ENCODE data around the gene DOCK1.

The DOCK1 gene

DNA sequence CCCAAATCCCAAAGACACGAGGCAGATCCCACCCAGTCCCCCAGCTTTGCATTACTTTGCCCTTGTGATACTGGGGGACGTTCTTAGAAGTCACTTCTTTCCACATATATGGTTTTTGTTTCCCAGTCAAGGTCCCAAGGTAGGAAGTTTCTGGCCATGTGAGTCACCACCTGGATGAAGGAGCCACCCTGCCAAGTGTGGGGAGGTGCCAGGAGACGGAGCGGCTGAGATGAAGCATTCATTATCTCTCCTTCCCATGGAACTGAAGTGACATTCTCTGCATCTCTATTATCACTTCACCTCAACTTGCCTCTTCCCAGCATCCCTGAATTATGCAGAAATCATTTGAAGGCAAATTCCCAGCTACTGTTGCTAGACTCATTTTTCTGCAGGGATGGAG, 427.4 kb downstream of the DOCK1 start:
- H3K27me3 ChIP-seq (ENCODE audit: insufficient read depth, low read length): no peaks in the 10 kb centered on the region
- H3K4me1 ChIP-seq (ENCODE audit: insufficient read depth, low read length): peaks cover 6% of the 10 kb centered on the region

DNA sequence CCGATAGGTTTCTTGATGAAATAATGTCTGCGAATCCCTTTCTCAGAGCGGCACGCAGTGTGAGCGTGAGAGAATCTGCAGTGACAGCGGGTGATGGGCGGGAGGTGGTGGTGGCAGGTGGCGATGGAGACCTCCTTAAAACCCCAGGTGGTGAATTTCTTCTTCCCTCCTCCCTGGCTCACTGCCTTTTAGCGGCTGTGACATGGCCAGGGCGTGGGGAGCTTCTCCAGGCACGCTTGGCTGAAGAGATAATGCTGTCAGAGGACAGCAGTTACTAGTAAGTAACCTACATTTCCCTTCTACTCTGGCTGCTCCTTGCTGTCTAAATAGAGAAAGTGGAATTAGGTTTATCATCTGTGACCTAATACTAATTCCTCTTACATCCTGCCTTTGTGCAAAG, 432.6 kb downstream of the DOCK1 start:
- Histone ChIP-seq H3K27me3 (ENCODE audit: insufficient read depth, low read length) (no peaks in the 10 kb centered on the region), H3K36me3 (ENCODE audit: insufficient read depth, low read length) (no peaks in the 10 kb centered on the region), H3K4me3 (ENCODE audit: low read length) (no peak overlapping the region), H2AFZ (ENCODE audit: low read depth, low read length) (no peak overlapping the region), H3K4me1 (ENCODE audit: insufficient read depth, low read length) (peaks cover 2% of the 10 kb centered on the region), H3K9me3 (ENCODE audit: low read length) (no peaks in the 10 kb centered on the region)

More for the DNA sequence above, 427.4 kb downstream of the DOCK1 start:
- no peak overlapping the region for H2AFZ ChIP-seq (ENCODE audit: low read depth, low read length)
- no peaks in the 10 kb centered on the region for H3K9me3 ChIP-seq (ENCODE audit: low read length)
- no peaks in the 10 kb centered on the region for H3K36me3 ChIP-seq (ENCODE audit: insufficient read depth, low read length)
- H3K4me3 ChIP-seq (ENCODE audit: low read length): no peak overlapping the region

DNA sequence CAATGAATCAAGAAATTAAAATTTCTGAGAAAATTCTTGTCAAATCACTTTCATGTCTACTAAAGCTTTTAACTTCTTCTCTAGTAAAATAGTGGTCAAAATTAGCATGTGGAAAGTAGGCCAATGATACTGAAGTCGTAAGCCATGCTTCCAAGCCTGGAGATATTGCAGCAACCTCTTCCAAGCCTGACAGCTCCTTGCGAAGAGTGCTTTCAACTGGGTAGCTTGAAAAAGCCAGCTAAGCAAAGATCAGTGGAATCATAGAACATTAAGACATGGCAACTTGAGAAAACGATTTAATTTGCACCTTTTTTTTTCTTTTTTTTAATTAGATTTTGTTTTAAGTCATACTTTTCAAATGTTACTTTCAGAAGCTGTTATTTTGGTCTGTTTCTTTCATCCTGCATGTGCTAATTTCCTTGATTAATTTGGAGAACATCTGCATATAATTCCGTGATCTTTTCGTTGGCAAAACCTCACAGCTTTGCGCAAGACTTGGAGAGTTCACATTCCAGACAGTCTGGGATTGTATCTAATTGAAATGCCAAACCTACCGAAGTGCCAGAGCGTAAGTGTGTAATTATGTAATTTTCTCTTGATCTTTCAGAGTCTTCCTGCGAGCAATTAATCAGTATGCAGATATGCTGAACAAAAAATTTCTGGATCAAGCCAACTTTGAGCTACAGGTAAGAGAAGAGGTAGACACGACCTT, 433.3 kb downstream of the DOCK1 start:
- no peaks in the 10 kb centered on the region for H3K9me3 ChIP-seq (ENCODE audit: low read length)
- H3K27me3 ChIP-seq (ENCODE audit: insufficient read depth, low read length): no peaks in the 10 kb centered on the region
- H2AFZ ChIP-seq (ENCODE audit: low read depth, low read length): no peak overlapping the region

DNA sequence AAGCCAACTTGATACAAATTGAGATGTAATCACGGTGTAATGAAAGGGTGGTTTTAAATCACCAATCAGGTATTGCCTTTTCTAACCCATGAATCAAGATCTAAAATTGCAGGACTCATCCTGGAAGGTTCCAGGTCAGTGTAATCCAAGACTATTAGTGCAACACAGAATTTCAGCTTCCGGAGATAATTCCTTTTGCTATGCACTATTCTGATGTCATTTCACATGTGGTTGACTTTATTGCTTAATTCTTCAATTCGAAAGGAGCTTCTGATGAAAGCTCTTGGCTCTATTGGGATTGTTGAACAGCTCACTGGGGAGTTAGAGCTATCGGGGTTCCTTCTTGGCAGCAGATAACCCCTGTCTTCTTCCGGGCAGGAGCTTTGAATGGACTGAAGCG, 438.6 kb downstream of the DOCK1 start:
- Histone ChIP-seq H3K36me3 (ENCODE audit: insufficient read depth, low read length) (peaks cover 3% of the 10 kb centered on the region), H3K27me3 (ENCODE audit: insufficient read depth, low read length) (no peaks in the 10 kb centered on the region), H3K4me1 (ENCODE audit: insufficient read depth, low read length) (no peaks in the 10 kb centered on the region), H2AFZ (ENCODE audit: low read depth, low read length) (no peak overlapping the region), H3K4me3 (ENCODE audit: low read length) (no peak overlapping the region), H3K9me3 (ENCODE audit: low read length) (no peaks in the 10 kb centered on the region)

More for the DNA sequence above, 433.3 kb downstream of the DOCK1 start:
- no peaks in the 10 kb centered on the region for H3K4me1 ChIP-seq (ENCODE audit: insufficient read depth, low read length)
- no peak overlapping the region for H3K4me3 ChIP-seq (ENCODE audit: low read length)
- H3K36me3 ChIP-seq (ENCODE audit: insufficient read depth, low read length): no peaks in the 10 kb centered on the region

DNA sequence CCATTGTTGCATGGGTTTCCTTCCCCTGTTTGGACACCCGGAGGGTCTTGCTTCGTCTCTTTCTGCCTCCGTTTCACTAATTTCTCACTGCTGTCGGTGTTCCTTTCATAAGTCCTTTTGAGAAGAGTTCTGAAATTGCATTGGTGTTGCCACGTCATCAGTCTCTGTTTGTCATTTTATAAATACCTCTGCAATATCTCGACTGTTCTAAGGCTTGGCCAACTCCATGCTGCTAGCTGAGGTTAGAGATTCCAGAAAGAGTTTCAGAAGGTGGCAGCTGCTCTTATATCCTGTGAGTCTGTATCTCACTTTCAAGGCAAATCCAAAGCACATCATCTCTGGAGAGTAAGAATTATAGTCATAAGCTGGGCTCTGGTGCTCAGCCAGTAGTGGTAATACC, 439.1 kb downstream of the DOCK1 start:
- peaks cover 3% of the 10 kb centered on the region for H3K36me3 ChIP-seq (ENCODE audit: insufficient read depth, low read length)
- H3K4me1 ChIP-seq (ENCODE audit: insufficient read depth, low read length): no peaks in the 10 kb centered on the region

DNA sequence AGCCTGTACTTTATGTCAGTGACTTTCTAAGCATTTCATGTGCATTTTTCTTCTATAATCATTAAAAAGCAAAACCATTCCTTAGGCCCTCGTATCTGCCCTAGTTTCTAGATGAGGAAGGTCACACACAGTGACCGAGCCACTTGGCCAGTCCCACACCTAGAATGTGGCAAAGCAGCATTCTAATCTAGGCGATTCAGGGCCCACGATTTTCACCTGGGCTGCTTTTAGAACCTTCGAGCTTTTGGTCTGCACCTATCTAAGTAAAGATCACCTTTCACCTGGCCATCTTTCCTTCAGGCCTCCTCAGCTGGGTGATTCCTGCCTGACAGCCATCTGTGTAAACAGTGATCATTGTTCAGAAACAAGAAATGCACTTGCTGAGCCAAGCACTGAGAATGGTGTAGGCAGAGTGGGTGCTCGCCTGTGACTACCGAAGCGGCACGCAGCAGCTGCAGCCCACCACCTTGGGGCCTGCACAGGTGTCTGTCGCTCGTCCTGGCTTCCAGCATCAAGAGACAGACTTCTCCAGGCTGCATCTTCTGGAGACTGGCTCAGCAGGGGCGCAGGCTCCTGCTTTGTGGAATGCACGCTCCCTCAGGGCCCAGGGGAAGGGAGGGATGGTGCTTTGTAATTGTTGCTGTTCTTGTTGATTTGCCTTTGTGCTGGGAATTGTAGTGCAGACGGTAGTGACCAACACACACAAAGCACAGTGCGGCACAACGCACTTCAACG, 440.2 kb downstream of the DOCK1 start:
- H3K9me3 ChIP-seq (ENCODE audit: low read length): no peaks in the 10 kb centered on the region
- H2AFZ ChIP-seq (ENCODE audit: low read depth, low read length): no peak overlapping the region
- H3K27me3 ChIP-seq (ENCODE audit: insufficient read depth, low read length): no peaks in the 10 kb centered on the region
- peaks cover 3% of the 10 kb centered on the region for H3K36me3 ChIP-seq (ENCODE audit: insufficient read depth, low read length)
- H3K4me1 ChIP-seq (ENCODE audit: insufficient read depth, low read length): no peaks in the 10 kb centered on the region
- H3K4me3 ChIP-seq (ENCODE audit: low read length): no peak overlapping the region

More for the DNA sequence above, 439.1 kb downstream of the DOCK1 start:
- Histone ChIP-seq H3K4me3 (ENCODE audit: low read length) (no peak overlapping the region), H3K9me3 (ENCODE audit: low read length) (no peaks in the 10 kb centered on the region), H3K27me3 (ENCODE audit: insufficient read depth, low read length) (no peaks in the 10 kb centered on the region), H2AFZ (ENCODE audit: low read depth, low read length) (no peak overlapping the region)

DNA sequence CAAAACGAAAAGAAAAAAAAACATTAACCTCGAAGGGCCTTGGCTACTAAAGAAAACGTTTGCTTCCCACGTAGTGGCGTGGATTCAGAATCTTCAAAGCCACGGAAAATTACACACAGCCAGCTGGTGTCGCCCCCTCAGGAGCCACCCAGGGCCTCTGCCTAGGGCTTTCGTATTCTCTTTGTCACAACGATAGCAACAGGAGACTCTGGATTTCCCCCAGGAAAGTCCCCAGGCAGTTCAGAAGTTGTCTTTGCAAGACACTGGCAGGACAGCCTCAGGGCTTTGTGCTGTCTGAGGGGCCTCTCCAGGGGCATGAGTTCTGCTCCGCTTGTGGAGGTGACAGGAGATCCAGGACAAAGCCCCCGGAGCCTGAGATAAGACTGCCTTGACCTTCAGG, 441.4 kb downstream of the DOCK1 start:
- no peaks in the 10 kb centered on the region for H3K4me1 ChIP-seq (ENCODE audit: insufficient read depth, low read length)
- H2AFZ ChIP-seq (ENCODE audit: low read depth, low read length): no peak overlapping the region
- H3K36me3 ChIP-seq (ENCODE audit: insufficient read depth, low read length): peaks cover 3% of the 10 kb centered on the region
- H3K9me3 ChIP-seq (ENCODE audit: low read length): no peaks in the 10 kb centered on the region
- no peaks in the 10 kb centered on the region for H3K27me3 ChIP-seq (ENCODE audit: insufficient read depth, low read length)
- no peak overlapping the region for H3K4me3 ChIP-seq (ENCODE audit: low read length)

DNA sequence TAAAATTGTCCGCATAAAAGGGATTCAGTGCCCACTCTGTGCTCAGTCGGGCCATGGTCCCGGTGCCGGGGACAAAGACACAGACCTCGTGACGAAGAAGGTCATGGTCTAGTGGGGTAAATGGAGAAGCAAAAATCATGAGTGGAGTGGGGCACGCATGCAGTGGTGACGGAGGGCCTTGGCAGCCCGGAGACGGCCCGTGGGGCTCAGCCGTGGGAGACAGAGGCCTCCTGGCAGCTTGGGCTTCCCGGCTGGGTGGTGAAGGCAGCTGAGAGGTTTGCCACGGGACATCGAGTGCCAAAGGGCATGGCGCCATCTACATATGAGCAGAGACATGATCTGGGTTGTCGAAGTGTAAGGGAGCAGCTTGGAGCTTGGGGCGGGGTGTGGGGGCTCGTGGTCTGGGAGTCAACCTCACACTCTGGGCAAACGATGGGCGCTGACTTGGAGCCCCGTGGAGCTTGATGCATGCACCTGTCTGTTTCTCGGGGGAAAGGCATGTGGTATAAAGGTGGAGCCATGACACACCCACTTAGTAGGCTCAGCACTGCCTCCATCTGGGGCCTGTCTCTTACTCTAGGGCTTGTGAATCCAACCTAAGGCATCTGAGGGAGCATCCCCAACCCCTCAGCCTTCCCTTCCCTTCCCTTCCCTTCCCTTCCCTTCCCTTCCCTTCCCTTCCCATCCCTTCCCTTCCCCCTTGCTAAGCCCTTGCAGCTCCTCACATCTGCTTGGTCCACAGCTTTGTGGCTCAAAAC, 442.2 kb downstream of the DOCK1 start:
- no peaks in the 10 kb centered on the region for H3K27me3 ChIP-seq (ENCODE audit: insufficient read depth, low read length)
- H3K4me3 ChIP-seq (ENCODE audit: low read length): no peak overlapping the region
- no peak overlapping the region for H2AFZ ChIP-seq (ENCODE audit: low read depth, low read length)
- H3K4me1 ChIP-seq (ENCODE audit: insufficient read depth, low read length): no peaks in the 10 kb centered on the region
- peaks cover 3% of the 10 kb centered on the region for H3K36me3 ChIP-seq (ENCODE audit: insufficient read depth, low read length)
- no peaks in the 10 kb centered on the region for H3K9me3 ChIP-seq (ENCODE audit: low read length)

DNA sequence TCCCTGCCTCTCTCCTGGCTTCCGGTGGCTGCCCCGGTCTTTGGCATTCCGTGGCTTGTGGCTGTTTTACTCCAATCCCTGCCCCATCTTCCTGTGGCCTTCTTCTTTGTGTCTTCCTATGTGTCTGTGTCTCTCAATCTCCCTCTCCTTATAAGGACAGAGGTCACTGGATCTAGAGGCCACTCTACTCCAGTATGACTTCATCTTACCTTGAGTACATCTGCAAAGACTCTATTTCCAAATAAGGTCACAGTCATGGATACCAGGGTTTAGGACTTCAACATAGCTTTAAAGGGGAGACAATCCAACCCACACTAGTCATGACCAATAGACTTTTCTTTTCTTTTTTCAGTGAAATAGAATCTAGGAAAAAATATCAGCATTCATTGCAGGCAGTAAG, 444.5 kb downstream of the DOCK1 start:
- no peak overlapping the region for H3K4me3 ChIP-seq (ENCODE audit: low read length)
- no peak overlapping the region for H2AFZ ChIP-seq (ENCODE audit: low read depth, low read length)
- H3K27me3 ChIP-seq (ENCODE audit: insufficient read depth, low read length): no peaks in the 10 kb centered on the region
- no peaks in the 10 kb centered on the region for H3K4me1 ChIP-seq (ENCODE audit: insufficient read depth, low read length)
- no peaks in the 10 kb centered on the region for H3K9me3 ChIP-seq (ENCODE audit: low read length)
- peaks cover 3% of the 10 kb centered on the region for H3K36me3 ChIP-seq (ENCODE audit: insufficient read depth, low read length)

DNA sequence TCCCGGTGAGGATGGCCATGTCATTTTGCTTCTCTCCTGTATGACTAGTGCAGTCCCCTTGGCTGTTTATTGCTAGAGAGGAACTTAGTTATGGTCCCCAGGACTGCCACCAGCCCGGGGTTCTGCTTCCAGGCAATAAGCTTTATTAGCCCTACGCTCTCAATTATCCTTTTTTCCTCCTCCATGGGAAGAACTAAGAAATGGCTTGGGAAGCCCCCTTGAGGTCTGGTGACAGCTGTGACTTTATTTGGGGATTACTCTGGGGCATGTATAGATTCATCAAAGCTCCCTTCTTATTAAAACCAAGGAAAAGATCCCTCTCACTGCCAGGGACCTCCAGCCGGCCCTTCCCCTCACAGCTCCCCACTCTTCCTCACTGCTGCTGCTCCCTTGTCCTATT, 446.3 kb downstream of the DOCK1 start:
- no peaks in the 10 kb centered on the region for H3K4me1 ChIP-seq (ENCODE audit: insufficient read depth, low read length)
- H2AFZ ChIP-seq (ENCODE audit: low read depth, low read length): no peak overlapping the region
- H3K27me3 ChIP-seq (ENCODE audit: insufficient read depth, low read length): no peaks in the 10 kb centered on the region
- H3K9me3 ChIP-seq (ENCODE audit: low read length): no peaks in the 10 kb centered on the region
- H3K4me3 ChIP-seq (ENCODE audit: low read length): no peak overlapping the region
- H3K36me3 ChIP-seq (ENCODE audit: insufficient read depth, low read length): no peaks in the 10 kb centered on the region

DNA sequence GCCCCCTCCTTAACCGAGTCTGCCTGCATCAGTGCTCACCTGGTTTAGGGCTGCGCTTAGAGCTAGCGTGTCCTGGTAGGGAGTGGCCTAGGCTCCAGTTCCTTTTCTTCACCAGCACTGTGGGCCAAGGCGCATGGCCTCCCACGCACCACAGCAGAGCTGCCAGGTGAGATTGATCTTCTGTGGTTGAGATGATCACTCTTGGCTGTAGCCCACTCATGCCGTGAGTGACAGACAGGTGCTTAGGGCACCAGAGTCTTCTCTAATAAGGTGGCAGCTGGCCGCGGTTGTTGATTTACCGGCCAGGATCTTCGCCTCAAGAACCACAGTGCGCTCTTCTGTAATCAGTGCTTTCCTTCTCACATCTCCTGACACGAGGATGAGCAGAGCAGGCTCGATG, 448.3 kb downstream of the DOCK1 start:
- Histone ChIP-seq H3K9me3 (ENCODE audit: low read length) (no peaks in the 10 kb centered on the region), H3K4me1 (ENCODE audit: insufficient read depth, low read length) (no peaks in the 10 kb centered on the region), H3K4me3 (ENCODE audit: low read length) (no peak overlapping the region), H3K36me3 (ENCODE audit: insufficient read depth, low read length) (no peaks in the 10 kb centered on the region), H3K27me3 (ENCODE audit: insufficient read depth, low read length) (no peaks in the 10 kb centered on the region), H2AFZ (ENCODE audit: low read depth, low read length) (no peak overlapping the region)

DNA sequence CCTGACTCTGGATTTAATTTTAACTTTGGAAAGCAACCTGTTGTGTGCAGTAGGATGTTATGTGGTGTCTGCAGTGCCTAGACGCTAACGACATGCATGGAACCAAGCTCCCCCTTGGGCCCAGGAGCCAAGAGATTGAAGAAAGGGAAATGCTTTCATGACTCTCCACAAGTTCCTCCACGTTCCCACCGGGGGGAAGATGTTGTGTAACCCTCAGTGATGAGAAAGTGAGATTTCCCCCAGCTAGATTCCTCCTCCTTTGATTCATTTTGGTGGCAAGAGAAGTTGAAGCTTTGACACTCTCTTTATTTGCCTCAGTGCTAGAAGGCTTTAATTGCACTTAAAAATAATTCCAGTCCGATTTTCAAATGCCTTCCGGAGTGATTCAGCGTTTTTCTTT, 449.0 kb downstream of the DOCK1 start:
- Histone ChIP-seq H3K4me3 (ENCODE audit: low read length) (no peak overlapping the region), H3K9me3 (ENCODE audit: low read length) (no peaks in the 10 kb centered on the region), H3K36me3 (ENCODE audit: insufficient read depth, low read length) (no peaks in the 10 kb centered on the region), H2AFZ (ENCODE audit: low read depth, low read length) (no peak overlapping the region), H3K27me3 (ENCODE audit: insufficient read depth, low read length) (no peaks in the 10 kb centered on the region), H3K4me1 (ENCODE audit: insufficient read depth, low read length) (no peaks in the 10 kb centered on the region)

DNA sequence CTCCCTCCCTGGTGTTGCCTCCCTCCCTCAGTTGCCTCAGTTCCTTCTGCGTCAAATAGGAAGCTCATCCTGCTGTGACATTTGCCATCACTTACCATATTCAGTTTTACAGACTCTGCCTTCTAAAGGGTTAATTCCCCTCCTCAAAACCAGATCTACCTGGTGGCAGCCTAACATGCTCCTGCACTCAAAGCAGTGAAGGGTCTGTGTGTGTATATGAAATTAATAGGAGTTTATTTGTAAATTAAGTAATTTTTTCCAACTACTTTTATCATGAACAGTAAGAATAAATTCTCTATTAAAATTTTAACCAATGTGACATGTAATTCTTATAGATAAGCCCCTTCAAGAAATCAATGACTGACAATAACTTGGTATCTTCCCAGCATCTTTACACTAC, 449.8 kb downstream of the DOCK1 start:
- Histone ChIP-seq H3K4me1 (ENCODE audit: insufficient read depth, low read length) (no peaks in the 10 kb centered on the region), H3K9me3 (ENCODE audit: low read length) (no peaks in the 10 kb centered on the region), H2AFZ (ENCODE audit: low read depth, low read length) (no peak overlapping the region), H3K27me3 (ENCODE audit: insufficient read depth, low read length) (no peaks in the 10 kb centered on the region), H3K36me3 (ENCODE audit: insufficient read depth, low read length) (no peaks in the 10 kb centered on the region), H3K4me3 (ENCODE audit: low read length) (no peak overlapping the region)
